Measurements from ENCODE around the gene SHISAL1. TPM values are rescaled to one million over a fixed set of nuclear protein-coding genes. Genes with fewer than 3 reads are reported as not detected.

The SHISAL1 gene
- total RNA-seq, 4 donors from 2014 or later = 1.1 to 3.3 (median 1.4) TPM

GRCh38 chr22:44353041-44353440 is 40.3 kb upstream of the SHISAL1 start:
- TF ChIP-seq POLR2A (IDR thresholded peaks at IDR 0.05) (no peak), CTCF (IDR thresholded peaks at IDR 0.05) (no peak)
- Histone ChIP-seq H3K4me1 (peaks cover 0 to 4% (median 0%) of the 10 kb centered on the region in 4 donors), H3K9me3 (no peaks in the 10 kb centered on the region), H3K4me3 (no peak overlapping the region), H3K27me3 (no peaks in the 10 kb centered on the region), H3K36me3 (no peaks in the 10 kb centered on the region), H3K27ac (no peak overlapping the region)
- no peak for DNase-seq

- Histone ChIP-seq H3K36me3 (no peaks in the 10 kb centered on the region), H3K27me3 (no peaks in the 10 kb centered on the region), H3K4me1 (peaks cover 0 to 4% (median 0%) of the 10 kb centered on the region in 4 donors), H3K9me3 (no peaks in the 10 kb centered on the region), H3K4me3 (no peak overlapping the region), H3K27ac (no peak overlapping the region)
- DNase-seq = no peak
- TF ChIP-seq POLR2A (IDR thresholded peaks at IDR 0.05) = no peak
- TF ChIP-seq CTCF (IDR thresholded peaks at IDR 0.05) = no peak
Observed at GRCh38 chr22:44352378-44353035, 39.8 kb upstream of the SHISAL1 start.

- TF ChIP-seq CTCF (IDR thresholded peaks at IDR 0.05) (no peak), POLR2A (IDR thresholded peaks at IDR 0.05) (no peak)
- no peak overlapping the region for H3K27ac ChIP-seq
- peak in 1 of 3 donors; percentile 59 for DNase-seq
- no peaks in the 10 kb centered on the region for H3K27me3 ChIP-seq
- no peaks in the 10 kb centered on the region for H3K36me3 ChIP-seq
- no peak overlapping the region for H3K4me3 ChIP-seq
- no peaks in the 10 kb centered on the region for H3K9me3 ChIP-seq
- peaks cover 0 to 4% (median 0%) of the 10 kb centered on the region in 4 donors for H3K4me1 ChIP-seq
Observed at GRCh38 chr22:44351685-44352377, 39.1 kb upstream of the SHISAL1 start.

GRCh38 chr22:44351037-44351436 is 38.3 kb upstream of the SHISAL1 start:
- Histone ChIP-seq H3K4me3 (no peak overlapping the region), H3K4me1 (peaks cover 0 to 4% (median 0%) of the 10 kb centered on the region in 4 donors), H3K36me3 (no peaks in the 10 kb centered on the region), H3K27me3 (no peaks in the 10 kb centered on the region), H3K9me3 (no peaks in the 10 kb centered on the region), H3K27ac (no peak overlapping the region)
- no peak for DNase-seq
- TF ChIP-seq POLR2A (IDR thresholded peaks at IDR 0.05) = no peak
- TF ChIP-seq CTCF (IDR thresholded peaks at IDR 0.05) = no peak

GRCh38 chr22:44349594-44349993 is 36.8 kb upstream of the SHISAL1 start:
- no peak overlapping the region for H3K4me3 ChIP-seq
- H3K9me3 ChIP-seq = no peaks in the 10 kb centered on the region
- H3K4me1 ChIP-seq = peaks cover 0 to 4% (median 0%) of the 10 kb centered on the region in 4 donors
- no peak for DNase-seq
- H3K27me3 ChIP-seq = no peaks in the 10 kb centered on the region
- H3K36me3 ChIP-seq = no peaks in the 10 kb centered on the region
- no peak overlapping the region for H3K27ac ChIP-seq
- TF ChIP-seq CTCF (IDR thresholded peaks at IDR 0.05) (no peak), POLR2A (IDR thresholded peaks at IDR 0.05) (no peak)

All from Peyer's patch (tissue), 4 donors.